CD4-positive, alpha-beta T cell treated with Interleukin-15 for 1 hour (primary cell): ENCODE results near the gene TSPO.
"Not testable (repeated sequence)": the region's sequence is repeated elsewhere in the genome, so short reads cannot be mapped to it uniquely, and the experiment has no call there.

Experiments
- DNase-seq: peaks from one replicate; pipeline ENCODE4 v3.0.0-alpha.2; 2020

TSPO gene

DNA sequence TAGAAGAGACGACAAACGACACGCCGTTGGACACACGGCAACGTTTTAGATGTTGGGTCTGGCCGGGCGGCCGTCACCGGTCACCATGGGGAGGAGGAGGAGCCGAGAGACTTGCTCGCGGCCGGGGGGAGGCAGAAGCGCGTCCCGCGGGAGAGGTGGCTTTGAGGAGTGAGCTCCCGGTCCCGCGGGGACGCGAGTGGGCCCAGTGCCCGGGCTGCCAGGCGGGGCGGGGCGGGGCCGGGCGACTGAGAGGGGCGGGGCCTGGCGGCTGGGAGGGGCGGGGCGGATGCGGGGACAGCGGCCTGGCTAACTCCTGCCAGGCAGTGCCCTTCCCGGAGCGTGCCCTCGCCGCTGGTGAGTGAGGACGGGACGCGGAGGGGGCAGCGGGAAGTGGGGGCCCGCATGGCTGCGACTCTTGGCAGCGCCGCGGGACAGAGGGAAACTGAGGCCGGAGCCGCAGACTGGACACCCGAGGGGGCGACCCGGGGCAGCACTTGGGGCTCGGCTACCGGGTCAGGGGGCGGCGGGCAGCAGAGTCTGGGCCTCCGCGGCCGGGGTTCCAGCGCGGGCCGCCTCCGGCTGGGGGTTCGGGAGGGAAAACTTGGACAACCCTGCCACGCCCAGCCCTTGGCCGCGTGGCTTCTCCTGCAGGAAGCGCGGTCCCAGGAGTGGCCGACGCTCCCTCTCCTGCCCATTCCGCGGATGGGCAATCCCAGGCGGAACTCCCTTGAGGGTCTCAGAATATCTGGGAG is at the start of gene TSPO:
Gene TSPO, plus strand, starts transcription at position 309 of the 752 bp plus-strand sequence. CDS start 7,680 bp downstream, outside the sequence.
- peak; percentile 57 for DNase-seq

DNA sequence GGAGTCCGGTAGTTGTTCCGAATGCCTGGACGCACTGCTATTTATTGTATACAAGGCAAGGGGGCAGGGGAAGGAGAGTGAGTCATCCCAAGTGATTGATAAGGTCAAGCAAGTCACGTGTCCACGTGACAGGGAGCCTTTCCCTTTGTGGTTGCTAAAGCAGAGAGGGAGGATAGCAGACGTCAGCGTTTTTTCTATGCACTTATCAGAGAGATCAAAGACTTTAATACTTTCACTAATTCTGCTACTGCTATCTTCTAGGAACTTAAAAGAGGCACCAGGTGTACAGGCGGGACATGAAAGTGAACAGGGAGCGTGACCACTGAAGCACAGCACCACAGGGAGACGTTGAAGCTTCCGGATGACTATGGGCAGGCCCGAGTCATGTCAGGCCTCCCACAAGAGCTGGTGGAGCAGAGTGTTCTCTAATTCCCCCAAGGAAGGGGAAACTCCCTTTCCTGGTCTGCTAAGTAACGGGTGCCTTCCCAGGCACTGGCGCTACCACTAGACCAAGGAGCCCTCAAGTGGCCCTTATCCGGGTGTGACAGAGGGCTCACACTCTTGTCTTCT is 47.2 kb upstream of the TSPO start:
- DNase-seq, result peak; percentile 48

DNA sequence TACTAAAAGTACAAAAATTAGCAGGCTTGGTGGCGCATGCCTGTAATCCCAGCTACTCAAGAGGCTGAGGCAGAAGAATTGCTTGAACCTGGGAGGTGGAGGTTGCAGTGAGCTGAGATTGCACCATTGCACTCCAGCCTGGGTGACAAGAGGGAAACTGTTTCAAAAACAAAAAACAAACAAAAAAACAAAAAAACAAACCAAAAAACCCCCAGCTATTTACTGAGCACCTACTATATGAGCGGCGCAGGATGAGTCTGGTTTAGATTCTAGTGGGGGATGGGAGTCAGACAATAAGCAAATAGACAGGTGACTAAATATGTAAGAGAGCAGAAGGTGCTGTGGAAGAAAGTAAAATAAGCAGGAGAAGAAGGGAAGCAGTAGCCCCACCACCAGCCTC is 46.4 kb upstream of the TSPO start:
- DNase-seq, result not testable (repeated sequence)

DNA sequence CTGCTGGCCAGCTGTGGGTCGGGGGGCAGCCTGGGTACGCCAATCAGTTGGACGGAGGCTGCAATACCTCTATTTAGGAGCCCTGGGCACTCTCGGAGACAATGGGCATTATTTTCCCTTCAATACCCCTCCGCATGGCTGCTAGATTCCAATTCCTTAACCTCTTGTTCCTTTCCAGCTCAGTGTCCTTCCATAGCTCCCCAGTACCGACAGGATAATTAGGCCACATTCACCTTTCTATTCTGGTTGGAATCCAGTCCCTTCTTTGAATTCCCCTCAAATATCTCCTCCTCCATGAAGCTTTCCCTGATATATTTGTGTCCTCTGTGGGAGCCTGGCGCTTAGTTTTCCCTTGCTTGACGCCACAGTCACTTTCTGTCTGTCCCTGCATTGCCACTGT is 45.1 kb upstream of the TSPO start:
- DNase-seq, result no peak

DNA sequence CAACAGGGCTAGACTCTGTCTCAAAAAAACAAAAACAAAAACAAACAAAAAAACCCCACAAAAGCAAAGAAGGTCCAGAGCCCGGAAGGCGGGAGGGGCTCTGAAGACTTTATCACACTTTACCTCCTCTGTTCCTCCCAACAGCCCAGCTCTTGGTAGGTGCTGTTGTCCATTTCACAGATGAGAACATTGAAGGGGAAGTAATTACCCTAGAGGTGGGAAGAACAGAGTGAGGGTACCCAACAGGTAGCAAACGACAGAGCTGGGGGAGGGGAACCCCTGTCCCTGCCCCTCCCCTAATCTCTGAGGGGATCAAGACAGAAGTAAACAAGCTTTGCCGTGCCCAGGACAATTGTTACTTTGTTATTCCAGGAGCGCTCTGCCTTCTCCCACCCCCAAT is 41.8 kb upstream of the TSPO start:
- no peak for DNase-seq

DNA sequence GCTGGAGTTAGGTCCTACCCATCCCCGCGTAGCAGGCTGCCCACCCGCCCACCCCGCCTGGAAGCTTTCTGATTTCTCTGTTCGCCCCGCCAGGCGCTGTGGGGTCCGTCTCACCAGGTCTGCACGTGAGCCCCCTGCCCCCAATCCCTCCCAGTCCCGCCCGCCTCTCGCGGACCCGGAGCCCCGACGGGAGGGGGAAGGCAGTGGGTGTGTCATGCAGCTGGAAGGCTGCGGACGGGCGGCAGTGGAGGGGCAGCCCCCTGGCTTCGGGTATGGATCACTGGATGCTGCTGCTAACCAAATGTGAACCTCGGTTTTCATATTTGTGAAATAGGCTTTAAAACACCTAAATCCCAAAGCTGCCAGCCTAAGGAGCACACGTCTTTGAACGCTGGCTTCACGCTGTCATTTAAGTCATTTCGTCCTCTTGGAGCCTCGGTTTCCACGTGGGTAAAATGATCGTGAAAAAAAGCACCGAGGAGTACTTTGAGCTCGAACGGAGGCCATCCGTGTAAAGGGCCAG is 41.4 kb upstream of the TSPO start:
- DNase-seq, result no peak

DNA sequence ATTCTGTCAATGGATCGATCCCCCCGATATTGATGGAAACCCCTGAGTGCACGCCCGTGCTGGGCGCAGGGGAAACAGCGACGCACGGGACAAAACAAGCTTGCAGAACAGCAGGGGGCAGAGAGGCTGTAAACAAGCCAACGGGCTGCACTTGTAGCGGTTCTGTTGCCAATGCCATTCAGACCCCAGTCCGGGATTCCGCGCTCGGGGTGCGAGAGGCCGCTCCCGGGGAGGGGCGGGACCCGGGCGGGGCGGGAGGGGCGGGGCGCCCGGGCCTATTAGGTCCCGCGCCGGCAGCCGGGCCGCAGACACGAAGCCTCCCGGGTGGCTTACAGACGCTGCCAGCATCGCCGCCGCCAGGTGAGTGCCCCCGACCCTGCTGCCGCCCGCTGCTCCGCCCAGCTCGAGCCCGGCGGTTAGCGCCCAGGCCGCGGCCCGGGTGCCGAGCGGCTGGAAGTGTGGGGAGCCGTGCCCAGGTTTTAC is 40.9 kb upstream of the TSPO start, which contains the start of gene BIK:
Gene BIK, plus strand, starts transcription at position 307 of the 483 bp plus-strand sequence. CDS start 13,273 bp downstream, outside the sequence.
- peak; percentile 56 for DNase-seq

DNA sequence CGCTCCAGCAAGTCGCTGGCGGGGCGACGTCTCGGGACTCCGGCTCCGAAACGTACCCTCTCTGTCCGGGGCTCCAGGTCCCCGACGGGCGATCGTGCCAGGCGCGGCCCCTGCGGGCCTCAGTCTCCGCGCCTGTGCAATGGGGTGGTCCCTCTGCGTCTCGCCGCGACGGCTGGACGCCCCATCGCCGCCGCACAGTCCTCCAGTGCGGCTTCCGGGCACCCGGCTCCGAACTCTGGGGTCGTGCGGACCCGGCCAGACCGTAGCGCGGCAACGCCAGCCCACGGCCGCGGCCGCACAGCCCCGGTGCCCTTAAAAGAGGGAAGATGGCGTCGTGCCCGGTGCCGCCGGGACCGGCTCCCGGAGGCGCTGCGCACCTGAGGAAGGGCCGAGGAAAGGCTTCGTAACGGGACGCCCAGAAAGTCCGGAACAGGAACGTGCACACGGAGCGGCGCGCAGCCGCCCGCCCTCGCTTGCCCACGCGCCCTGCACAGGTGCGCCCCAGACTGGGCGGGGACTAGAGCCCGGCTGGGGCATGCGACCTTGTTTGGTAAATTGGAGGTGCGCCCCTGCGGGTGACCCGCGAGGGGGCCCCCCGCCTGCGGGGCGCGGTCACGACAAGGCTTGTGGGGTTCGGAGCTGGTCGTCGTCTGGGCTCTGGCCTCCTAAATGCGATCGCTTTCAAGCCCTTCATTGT is 40.3 kb upstream of the TSPO start:
- peak; percentile 54 for DNase-seq

DNA sequence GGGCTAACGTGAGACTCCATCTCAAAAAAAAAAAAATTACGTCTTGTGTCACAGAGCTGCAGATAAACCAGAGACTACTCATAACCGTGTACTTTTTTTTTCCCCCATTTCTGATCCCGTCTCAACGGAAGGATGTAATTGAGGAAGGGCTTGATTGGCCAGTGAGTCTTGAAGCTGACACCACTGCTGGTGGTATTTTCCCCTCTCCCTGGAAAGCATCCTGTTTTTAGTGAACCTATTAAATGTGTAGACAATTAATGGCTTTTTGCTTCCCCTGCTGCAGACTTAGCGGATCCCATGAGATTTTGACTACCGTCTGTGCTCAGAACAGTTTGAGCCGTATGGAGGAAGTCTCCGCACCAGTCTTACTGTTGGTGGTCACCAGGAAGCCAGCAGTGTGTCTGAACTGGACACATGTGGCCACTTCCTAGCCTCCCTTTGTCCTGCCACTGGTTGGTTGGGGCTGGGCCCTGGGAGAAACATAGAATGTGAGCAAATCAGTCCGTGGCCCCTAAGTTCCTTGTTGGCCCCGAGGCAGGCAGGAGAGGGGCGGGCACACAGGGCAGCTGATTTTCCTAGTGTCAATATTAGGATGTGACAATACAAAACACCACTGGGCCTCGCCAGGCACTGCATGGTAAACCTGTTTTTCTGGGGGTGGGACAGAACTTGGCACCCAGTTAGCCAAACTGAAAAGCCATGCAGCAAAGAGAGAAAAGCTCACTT is 37.7 kb upstream of the TSPO start:
- no peak for DNase-seq

DNA sequence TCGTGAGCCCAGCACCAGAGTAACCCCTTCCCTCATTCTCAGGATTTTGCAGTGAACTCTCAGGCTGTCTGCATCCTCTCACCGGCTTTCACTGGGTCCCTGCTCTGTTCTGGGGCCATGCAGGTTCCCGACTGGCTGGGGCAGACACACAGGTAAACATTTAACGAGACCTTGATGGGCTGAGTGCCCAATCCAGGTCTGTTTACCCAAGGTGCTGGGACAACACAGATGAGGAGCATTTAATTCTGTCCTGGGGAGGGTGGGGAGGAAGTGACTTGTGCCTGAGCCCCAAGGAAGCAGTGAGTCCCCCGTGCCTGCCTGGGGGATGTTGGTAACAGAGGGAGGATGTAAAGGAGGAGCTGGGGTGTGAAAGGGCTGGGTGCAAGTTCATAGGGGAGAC is 36.4 kb upstream of the TSPO start:
- DNase-seq, result no peak

DNA sequence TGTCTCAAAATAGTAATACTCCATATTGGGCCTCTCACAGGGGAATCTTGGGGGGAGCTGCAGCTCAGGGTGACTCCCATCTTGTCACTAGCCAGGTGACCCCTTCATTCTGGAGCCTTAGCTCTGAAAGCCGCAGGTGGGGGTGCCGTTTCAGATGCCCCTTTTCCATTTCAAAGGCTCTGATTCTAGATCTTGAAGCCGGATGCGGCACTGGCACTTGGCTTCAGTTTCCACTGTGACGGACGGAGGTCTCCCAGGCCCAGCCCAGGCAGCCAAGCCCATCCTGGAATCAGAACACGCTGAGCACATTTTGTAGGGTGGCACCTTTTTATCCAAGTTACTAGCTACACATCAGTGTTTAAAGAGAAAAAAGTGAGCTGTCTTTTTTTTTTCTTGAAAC is 34.4 kb upstream of the TSPO start:
- DNase-seq, result no peak

DNA sequence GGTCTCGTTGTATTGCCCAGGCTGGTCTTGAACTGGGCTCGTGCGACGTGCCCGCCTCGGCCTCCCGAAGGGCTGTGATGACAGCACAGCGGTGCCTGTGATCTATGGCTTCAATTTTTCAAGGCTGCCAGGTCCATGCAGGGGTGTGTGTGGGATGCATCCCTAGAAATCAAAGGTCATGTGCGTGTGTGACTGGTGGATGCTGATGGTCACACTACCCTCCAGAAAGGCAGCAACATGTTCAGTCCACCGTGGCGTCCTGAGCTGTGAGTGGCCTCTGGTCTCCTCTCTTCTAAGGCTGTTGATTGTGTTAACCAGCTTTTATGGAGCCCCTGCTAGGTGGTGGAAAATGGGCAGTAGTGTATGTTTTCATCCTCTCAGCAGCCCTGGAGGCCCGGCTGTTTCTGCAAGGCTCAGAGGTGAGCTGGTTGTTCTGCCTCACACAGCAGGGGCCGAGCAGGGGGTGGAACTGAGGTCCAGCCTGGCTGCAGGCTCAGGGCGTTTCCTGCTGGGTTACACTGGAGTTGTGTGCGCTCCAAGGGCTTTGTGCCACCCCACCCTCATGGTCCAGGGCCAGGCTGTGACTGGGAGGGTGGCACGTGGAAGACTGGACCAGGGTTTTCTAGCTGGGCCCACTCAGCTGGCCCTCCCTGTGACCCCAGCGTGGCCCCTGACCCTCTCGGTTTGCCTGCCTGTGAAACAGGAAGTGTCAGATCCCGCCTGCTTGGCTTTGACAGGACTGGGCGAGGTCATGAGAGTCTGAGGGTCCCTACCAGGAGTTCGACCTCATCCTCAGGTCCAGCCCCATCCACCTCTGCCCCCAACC is 33.1 kb upstream of the TSPO start:
- no peak for DNase-seq

DNA sequence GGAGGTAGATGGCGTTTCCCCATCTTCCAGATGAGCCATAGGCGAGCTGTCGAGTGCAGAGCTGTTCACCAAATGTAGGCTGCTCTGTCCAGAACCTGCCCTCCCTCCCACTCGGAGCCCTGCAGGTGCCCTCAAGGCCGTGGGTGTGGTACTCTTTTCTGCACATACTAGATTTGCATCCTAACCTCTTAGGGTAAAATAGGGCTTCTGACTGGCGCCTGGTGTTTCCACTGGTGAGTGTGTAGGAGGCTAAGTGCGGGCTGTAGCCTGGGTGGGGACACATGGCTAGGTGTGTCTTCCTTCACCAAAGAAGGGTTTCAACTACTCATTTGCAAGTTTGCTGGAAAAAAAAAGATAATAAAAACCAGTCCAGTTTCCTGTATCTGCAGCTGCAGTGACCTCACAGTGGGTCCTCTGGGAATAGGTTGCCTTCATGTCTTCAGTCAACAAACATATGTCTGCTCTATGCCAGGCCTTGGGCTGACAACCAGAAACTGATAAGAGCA is 32.4 kb upstream of the TSPO start:
- DNase-seq, result peak; percentile 30

DNA sequence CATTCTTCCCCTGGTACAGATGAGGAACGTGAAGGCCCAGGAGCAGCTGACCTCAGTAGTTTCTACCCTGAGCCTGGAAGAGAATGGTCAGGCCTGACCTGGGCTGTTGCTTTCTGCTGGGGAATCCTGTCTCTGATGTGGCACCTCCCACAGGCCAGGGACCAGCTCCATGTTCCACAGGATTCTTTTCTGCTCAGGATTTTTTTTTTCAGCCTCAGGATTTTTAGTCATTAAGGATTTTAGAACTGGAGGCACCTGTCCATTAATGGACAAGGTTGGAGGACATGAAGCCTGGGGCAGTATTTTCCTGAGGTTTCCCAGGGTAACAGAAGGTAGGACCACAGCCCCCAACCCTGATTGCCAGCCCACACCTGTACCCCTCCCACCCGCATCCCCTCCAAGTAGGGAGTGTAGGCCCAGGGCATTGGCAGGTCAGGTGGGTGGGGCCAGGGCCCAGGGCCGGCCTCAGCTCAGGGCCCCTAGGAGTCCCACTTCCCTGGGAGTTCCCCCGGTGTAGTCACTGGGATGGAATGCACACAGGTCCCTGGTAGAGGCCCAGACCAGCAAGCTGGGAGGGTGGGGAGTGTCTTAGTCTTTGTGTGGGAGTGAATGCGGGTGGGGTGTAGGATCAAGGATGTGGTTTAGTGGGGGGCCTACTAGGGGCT is 24.7 kb upstream of the TSPO start:
- no peak for DNase-seq

DNA sequence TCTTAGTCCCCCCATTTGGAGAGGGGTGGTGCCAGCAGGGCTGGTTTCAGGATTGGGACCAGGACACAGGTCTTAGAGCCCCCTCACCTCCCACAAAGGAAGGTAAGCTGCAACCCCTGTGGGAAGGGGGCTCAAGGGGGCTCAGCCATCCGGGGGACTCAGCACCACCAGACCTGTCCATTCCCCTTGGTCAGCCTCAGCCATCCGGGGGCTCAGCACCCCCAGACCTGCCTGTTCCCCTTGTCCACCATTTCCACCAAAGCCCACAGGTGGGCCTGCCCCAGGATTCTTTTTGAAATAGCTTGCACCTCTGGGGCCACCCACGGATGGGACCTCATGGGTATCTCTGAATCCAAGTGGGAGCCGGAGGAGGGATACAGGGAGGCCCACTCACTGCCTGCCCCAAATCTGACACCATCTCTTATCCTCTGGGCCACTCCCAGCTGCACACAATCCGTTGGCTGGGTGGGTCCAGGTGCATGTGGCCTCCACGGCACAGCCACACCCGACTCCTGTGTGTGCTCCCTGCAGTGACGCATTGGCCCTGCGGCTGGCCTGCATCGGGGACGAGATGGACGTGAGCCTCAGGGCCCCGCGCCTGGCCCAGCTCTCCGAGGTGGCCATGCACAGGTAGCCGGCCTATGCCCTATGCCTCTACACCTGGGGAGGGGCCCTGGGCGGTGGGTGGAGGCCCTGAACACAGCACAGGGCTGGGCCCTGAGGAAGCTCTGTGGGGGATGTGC is 24.0 kb upstream of the TSPO start:
- no peak for DNase-seq

DNA sequence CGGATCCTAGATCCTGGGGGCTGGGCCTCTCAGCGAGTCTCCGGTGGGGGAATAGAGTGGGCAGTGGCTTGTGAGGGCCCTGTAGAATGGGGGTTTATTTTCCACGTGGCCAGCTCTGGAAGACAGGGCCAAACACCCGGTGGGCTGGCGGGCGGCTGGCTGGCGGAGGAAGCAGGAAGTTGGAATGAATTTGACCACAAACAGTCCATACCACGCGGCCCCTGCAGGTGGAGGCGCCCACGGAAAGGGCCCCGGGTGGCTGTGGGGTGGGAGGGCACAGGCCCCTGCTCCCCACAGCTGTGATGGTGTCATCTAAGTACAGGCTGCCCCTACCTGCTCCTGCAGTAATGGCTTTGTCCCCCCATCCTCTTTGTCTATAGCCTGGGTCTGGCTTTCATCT is 23.2 kb upstream of the TSPO start:
- DNase-seq, result no peak

DNA sequence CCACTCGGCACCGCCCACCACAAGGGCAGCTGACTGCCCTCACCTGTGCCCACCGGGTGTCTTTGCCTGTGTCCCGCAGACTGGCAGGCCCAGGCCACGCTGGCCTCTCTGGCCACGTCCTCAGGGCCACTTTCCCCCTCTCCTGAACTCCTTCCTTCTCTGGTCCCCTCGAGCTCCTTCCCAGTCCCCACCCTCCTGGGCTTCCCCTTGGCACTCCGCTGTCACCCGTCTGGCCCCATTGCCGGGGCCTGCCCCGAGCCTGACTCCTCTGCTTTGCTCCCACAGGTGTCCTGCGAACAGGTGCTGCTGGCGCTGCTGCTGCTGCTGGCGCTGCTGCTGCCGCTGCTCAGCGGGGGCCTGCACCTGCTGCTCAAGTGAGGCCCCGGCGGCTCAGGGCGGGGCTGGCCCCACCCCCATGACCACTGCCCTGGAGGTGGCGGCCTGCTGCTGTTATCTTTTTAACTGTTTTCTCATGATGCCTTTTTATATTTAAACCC is 22.4 kb upstream of the TSPO start:
- no peak for DNase-seq

DNA sequence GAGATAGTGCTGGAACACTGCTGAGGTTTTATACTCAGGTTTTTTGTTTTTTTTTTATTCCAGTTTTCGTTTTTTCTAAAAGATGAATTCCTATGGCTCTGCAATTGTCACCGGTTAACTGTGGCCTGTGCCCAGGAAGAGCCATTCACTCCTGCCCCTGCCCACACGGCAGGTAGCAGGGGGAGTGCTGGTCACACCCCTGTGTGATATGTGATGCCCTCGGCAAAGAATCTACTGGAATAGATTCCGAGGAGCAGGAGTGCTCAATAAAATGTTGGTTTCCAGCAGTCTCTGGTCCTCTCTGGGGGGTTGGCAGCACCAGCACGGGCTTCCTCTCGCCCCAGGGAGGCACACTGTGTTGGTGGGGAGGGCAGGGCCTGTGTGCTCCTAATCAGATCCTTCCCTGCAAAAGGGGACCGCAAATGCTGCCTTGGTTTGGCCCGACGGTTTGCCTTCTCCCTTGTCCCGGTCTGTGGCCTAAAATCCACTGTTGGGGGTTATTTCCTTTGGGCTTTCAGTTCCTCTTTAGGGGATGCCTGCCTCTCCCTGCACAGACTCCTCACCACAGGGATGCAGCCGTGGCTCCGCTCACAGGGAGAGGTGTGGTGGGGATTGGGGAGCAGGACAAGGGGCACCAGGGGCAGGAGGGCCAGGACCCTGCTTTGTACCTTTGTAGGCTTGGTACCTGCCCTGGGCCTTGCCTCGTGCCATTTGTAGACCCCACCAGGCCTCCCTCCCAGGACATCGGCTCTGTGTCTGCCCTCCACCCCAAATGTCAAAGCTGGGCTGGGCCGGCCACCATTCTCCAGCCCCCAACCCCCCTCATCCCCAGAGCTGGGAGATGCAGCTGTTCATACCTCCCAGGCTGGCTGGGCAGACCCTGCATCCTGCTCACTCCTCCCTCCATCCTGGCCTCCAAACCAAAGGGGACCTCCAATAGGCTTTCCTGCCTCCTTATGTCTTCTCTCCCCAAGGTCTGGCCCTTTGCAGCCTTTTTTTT is 21.6 kb upstream of the TSPO start:
- no peak for DNase-seq
